CD4-positive, CD25-positive, alpha-beta regulatory T cell (primary cell): ENCODE measurements around the gene PTTG1. TPM values are rescaled to one million over a fixed set of nuclear protein-coding genes. Genes with fewer than 3 reads are reported as not detected.
A peak's percentile ranks its signal among the peaks of the same experiment; 100 is the strongest.

Source experiments
- ATAC-seq, 2 donors: fragments of 150-1000 bp; cut with Tn5 transposase; one replicate each; pipeline ENCODE4 v1.10.0; 2021; ENCODE audit warnings: low read depth in 2 of 2, moderate number of reproducible peaks in 2 of 2, moderate library complexity in 1 of 2
- DNase-seq, 3 donors: peaks; one replicate each; pipeline versions ENCODE4 v3.0.0 to v3.0.0-alpha.2; 2012 to 2022; ENCODE audit warnings: mixed read lengths in 1 of 3
- H3K27ac ChIP-seq: one replicate; pipeline ENCODE4 v1.7.0; 2013; ENCODE audit warnings: mild to moderate bottlenecking, low read length; ENCODE audit not compliant: insufficient read depth, poor library complexity, severe bottlenecking
- H3K27me3 ChIP-seq: one replicate; pipeline ENCODE4 v1.7.0; 2013; ENCODE audit warnings: low read length; ENCODE audit not compliant: control insufficient read depth, insufficient read depth
- H3K36me3 ChIP-seq: one replicate; pipeline ENCODE4 v1.7.0; 2013; ENCODE audit warnings: mild to moderate bottlenecking, low read length, moderate library complexity; ENCODE audit not compliant: control insufficient read depth, insufficient read depth
- H3K4me1 ChIP-seq: 2 replicates; pipeline ENCODE4 v1.7.0; 2013; ENCODE audit warnings: mild to moderate bottlenecking, low read length; ENCODE audit not compliant: insufficient read depth, control insufficient read depth, poor library complexity, severe bottlenecking
- H3K4me3 ChIP-seq: one replicate; pipeline ENCODE4 v1.7.0; 2013; ENCODE audit warnings: low read depth, mild to moderate bottlenecking, low read length, moderate library complexity
- H3K9me3 ChIP-seq, 2 experiments: 1 replicate in 1 of 2; 2 replicates in 1 of 2; pipeline ENCODE4 v1.7.0; 2013; ENCODE audit warnings: low read length in 2 of 2, mild to moderate bottlenecking in 1 of 2, moderate library complexity in 1 of 2; ENCODE audit not compliant: control insufficient read depth in 2 of 2
- H3K27ac Mint-ChIP-seq, 3 donors: one replicate each; pipeline ENCODE4 v1.8.0; 2020 to 2022; ENCODE audit warnings: mild to moderate bottlenecking in 3 of 3, mixed read lengths in 3 of 3, moderate library complexity in 2 of 3
- H3K27me3 Mint-ChIP-seq: one replicate; pipeline ENCODE4 v1.8.0; 2022; ENCODE audit warnings: mild to moderate bottlenecking, mixed read lengths
- H3K36me3 Mint-ChIP-seq: one replicate; pipeline ENCODE4 v1.8.0; 2020; ENCODE audit warnings: mixed read lengths
- H3K4me1 Mint-ChIP-seq, 4 donors: one replicate each; pipeline ENCODE4 v1.8.0; 2020 to 2022; ENCODE audit warnings: mixed read lengths in 4 of 4, mild to moderate bottlenecking in 1 of 4
- H3K4me3 Mint-ChIP-seq, 4 donors: one replicate each; pipeline ENCODE4 v1.8.0; 2020 to 2022; ENCODE audit warnings: mild to moderate bottlenecking in 4 of 4, mixed read lengths in 4 of 4, moderate library complexity in 3 of 4
- H3K9me3 Mint-ChIP-seq, 7 donors: one replicate each; pipeline ENCODE4 v1.8.0; 2020 to 2022; ENCODE audit warnings: mixed read lengths in 7 of 7, mild to moderate bottlenecking in 3 of 7, moderate library complexity in 2 of 7
- polyA plus RNA-seq, 4 donors: library from polyadenylated mRNA; unstranded; fragments of 300-500 nt; fragmentation: Illumina TruSeq; gene quantifications; one replicate each; pipeline ENCODE4 v1.2.3, GENCODE V29; 2021
- total RNA-seq: library from RNA; stranded (reverse); gene quantifications from one replicate; pipeline ENCODE4 v1.2.3, GENCODE V29; 2022

Gene PTTG1
- total and polyA plus RNA-seq, 5 donors from 2014 or later, result 44.5 to 148 (median 100) TPM

DNA sequence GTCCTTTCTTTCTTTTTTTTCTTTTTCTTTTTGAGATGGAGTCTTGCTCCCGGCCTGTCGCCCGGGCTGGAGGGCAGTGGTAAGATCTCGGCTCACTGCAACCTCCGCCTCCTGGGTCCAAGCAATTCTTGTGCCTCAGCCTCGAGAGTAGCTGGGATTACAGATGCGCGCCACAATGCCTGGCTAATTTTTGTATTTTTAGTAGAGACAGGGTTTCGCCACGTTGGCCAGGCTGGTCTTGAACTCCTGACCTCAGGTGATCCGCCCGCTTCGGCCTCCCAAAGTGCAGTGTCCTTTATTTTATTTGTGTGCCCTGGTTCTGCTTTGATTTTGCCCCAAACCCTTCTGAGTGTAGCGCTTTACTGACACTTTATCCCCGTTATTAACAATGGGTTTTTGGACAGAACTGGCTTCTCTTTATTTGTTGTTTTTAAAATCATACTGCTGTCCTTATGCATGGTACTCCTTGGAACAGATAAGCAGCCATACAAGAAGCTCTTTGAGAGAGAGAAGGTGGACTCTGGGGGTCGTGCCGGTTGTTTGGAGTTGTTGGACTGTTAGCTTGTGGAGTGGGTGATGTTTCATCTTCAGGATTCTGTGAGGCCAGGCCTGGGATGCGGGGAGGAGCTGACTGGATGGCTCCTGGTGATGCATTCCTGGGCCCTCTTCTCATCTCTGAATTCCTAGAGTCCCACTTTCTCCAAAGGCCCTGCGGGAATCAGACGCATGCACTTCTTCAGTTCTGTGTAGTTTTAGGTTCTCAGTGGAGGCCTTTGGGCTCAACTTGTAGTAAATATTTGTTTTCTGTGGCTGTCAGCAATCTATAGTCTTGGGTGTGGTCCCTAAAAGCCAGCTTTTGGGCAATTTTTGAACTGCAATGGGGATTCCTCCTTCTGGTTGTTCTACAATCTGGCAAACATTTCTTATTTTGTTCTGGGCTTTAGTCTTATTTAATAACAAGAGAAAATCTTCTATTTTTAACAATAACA lies 47.8 kb downstream of the PTTG1 start:
- Mint-ChIP-seq H3K36me3 (peaks cover 17% of the 10 kb centered on the region), H3K27me3 (no peaks in the 10 kb centered on the region), H3K4me3 (peak overlapping the region; percentile 100), H3K27ac (peak overlapping the region; percentile 99 to 100 (median 99)), H3K4me1 (peaks cover 29 to 74% (median 49%) of the 10 kb centered on the region in 4 donors), H3K9me3 (no peaks in the 10 kb centered on the region)
- Histone ChIP-seq H3K27ac (peak overlapping the region; percentile 95), H3K36me3 (peaks cover 4% of the 10 kb centered on the region), H3K4me3 (peak overlapping the region; percentile 99), H3K4me1 (peaks cover 73% of the 10 kb centered on the region), H3K9me3 (no peaks in the 10 kb centered on the region), H3K27me3 (no peaks in the 10 kb centered on the region)
- ATAC-seq (no peak), DNase-seq (peak in 1 of 3 donors; percentile 67)

- H3K4me1 ChIP-seq, result peaks cover 75% of the 10 kb centered on the region
- Mint-ChIP-seq H3K27me3 (no peaks in the 10 kb centered on the region), H3K27ac (peak overlapping the region; percentile 99 to 100 (median 99)), H3K4me1 (peaks cover 24 to 73% (median 50%) of the 10 kb centered on the region in 4 donors), H3K9me3 (no peaks in the 10 kb centered on the region), H3K4me3 (peak overlapping the region; percentile 100), H3K36me3 (peaks cover 20% of the 10 kb centered on the region)
- peak overlapping the region; percentile 99 for H3K4me3 ChIP-seq
- H3K36me3 ChIP-seq, result peaks cover 4% of the 10 kb centered on the region
- ATAC-seq (peak; percentile 21 to 26), DNase-seq (peak in 2 of 3 donors; percentile 40 to 74)
- H3K27me3 ChIP-seq, result no peaks in the 10 kb centered on the region
- H3K27ac ChIP-seq, result peak overlapping the region; percentile 95
- H3K9me3 ChIP-seq, result no peaks in the 10 kb centered on the region
These were observed 49.0 kb downstream of the PTTG1 start for GRCh38 chr5:160470437-160471361.

GRCh38 chr5:160471761-160472160 lies 50.1 kb downstream of the PTTG1 start:
- DNase-seq (peak in 1 of 3 donors; percentile 61), ATAC-seq (no peak)
- peak overlapping the region; percentile 95 for H3K27ac ChIP-seq
- H3K9me3 Mint-ChIP-seq, result no peaks in the 10 kb centered on the region
- no peaks in the 10 kb centered on the region for H3K27me3 ChIP-seq
- no peaks in the 10 kb centered on the region for H3K27me3 Mint-ChIP-seq
- H3K36me3 Mint-ChIP-seq, result peaks cover 25% of the 10 kb centered on the region
- H3K4me3 ChIP-seq, result peak overlapping the region; percentile 99
- peaks cover 4% of the 10 kb centered on the region for H3K36me3 ChIP-seq
- no peaks in the 10 kb centered on the region for H3K9me3 ChIP-seq
- peaks cover 75% of the 10 kb centered on the region for H3K4me1 ChIP-seq
- peak overlapping the region; percentile 99 to 100 (median 99) for H3K27ac Mint-ChIP-seq
- peak overlapping the region; percentile 100 for H3K4me3 Mint-ChIP-seq
- H3K4me1 Mint-ChIP-seq, result peaks cover 25 to 72% (median 51%) of the 10 kb centered on the region in 4 donors

DNA sequence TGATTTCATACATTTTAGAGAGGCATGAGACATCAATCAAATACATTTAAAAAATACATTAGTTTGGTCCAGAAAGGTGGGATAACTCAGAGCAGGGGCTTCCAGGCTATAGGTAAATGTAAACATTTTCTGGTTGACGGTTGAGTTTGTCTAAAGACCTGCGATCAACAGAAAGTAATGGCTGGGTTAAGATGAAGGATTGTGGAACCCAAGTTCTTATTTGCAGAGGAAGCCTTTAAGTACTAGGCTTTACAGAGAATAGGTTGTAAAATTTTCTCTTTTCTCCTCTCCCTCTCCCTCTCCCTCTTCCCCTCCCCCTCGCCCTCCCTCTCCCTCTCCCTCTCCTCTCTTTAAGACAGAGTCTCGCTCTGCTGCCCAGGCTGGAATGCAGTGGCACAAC lies 50.8 kb downstream of the PTTG1 start:
- peak overlapping the region; percentile 99 to 100 (median 99) for H3K27ac Mint-ChIP-seq
- no peaks in the 10 kb centered on the region for H3K9me3 Mint-ChIP-seq
- H3K36me3 Mint-ChIP-seq, result peaks cover 32% of the 10 kb centered on the region
- peak overlapping the region; percentile 100 for H3K4me3 Mint-ChIP-seq
- ATAC-seq (no peak), DNase-seq (no peak)
- Histone ChIP-seq H3K36me3 (peaks cover 4% of the 10 kb centered on the region), H3K4me1 (peaks cover 75% of the 10 kb centered on the region), H3K27ac (peak overlapping the region; percentile 95), H3K9me3 (no peaks in the 10 kb centered on the region), H3K4me3 (peak overlapping the region; percentile 99), H3K27me3 (no peaks in the 10 kb centered on the region)
- H3K27me3 Mint-ChIP-seq, result no peaks in the 10 kb centered on the region
- H3K4me1 Mint-ChIP-seq, result peaks cover 32 to 72% (median 51%) of the 10 kb centered on the region in 4 donors

DNA sequence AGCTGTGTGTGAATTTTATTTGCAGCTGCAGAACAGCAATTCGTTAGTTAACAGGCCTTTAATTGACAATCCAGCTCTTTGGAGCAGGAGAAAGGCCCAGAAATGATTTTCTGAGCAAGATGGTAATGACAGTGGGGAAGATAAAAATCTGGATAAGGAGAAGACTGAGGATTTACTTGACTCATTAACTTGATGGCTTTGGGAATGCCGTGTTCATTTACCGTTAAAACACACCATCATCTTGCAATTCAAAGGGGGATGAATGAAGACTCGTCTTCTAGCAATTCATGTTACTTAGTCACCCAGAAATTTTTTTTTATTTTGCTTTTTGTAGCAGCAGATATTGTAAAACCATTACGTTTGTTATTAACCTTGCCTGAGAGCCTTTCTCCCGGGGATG lies 52.0 kb downstream of the PTTG1 start:
- peaks cover 39 to 72% (median 60%) of the 10 kb centered on the region in 4 donors for H3K4me1 Mint-ChIP-seq
- H3K9me3 ChIP-seq, result no peaks in the 10 kb centered on the region
- H3K27ac ChIP-seq, result peak overlapping the region; percentile 95
- no peaks in the 10 kb centered on the region for H3K27me3 Mint-ChIP-seq
- peak overlapping the region; percentile 99 to 100 (median 99) for H3K27ac Mint-ChIP-seq
- ATAC-seq (no peak), DNase-seq (no peak)
- H3K4me3 ChIP-seq, result peak overlapping the region; percentile 99
- peaks cover 83% of the 10 kb centered on the region for H3K4me1 ChIP-seq
- no peaks in the 10 kb centered on the region for H3K27me3 ChIP-seq
- peak overlapping the region; percentile 100 for H3K4me3 Mint-ChIP-seq
- peaks cover 4% of the 10 kb centered on the region for H3K36me3 ChIP-seq
- H3K36me3 Mint-ChIP-seq, result peaks cover 43% of the 10 kb centered on the region
- H3K9me3 Mint-ChIP-seq, result no peaks in the 10 kb centered on the region

DNA sequence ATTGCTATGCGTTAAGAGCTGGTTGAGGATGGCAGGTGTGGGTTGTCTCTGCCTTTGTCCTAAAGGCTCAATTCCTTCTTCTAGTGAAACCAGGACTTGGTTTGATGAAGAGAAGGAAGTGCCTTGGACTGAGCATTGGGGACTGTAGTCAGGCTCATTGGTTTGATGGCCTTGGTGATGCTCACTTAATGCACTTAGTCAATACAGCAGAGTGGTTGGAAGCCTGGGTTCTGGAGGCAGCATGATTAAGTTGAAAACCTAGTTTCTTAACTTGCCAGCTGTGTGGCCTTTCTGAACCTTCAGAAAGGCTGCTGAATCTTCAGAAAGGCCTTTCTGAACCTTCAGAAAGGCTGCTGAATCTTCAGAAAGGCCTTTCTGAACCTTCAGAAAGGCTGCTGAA lies 52.4 kb downstream of the PTTG1 start:
- H3K9me3 Mint-ChIP-seq, result no peaks in the 10 kb centered on the region
- DNase-seq (no peak), ATAC-seq (no peak)
- Histone ChIP-seq H3K4me3 (peak overlapping the region; percentile 99), H3K4me1 (peaks cover 87% of the 10 kb centered on the region), H3K36me3 (peaks cover 4% of the 10 kb centered on the region), H3K27me3 (no peaks in the 10 kb centered on the region), H3K27ac (peak overlapping the region; percentile 95), H3K9me3 (no peaks in the 10 kb centered on the region)
- peak overlapping the region; percentile 99 to 100 (median 99) for H3K27ac Mint-ChIP-seq
- H3K27me3 Mint-ChIP-seq, result no peaks in the 10 kb centered on the region
- H3K4me3 Mint-ChIP-seq, result peak overlapping the region; percentile 100
- H3K4me1 Mint-ChIP-seq, result peaks cover 39 to 76% (median 60%) of the 10 kb centered on the region in 4 donors
- H3K36me3 Mint-ChIP-seq, result peaks cover 45% of the 10 kb centered on the region

DNA sequence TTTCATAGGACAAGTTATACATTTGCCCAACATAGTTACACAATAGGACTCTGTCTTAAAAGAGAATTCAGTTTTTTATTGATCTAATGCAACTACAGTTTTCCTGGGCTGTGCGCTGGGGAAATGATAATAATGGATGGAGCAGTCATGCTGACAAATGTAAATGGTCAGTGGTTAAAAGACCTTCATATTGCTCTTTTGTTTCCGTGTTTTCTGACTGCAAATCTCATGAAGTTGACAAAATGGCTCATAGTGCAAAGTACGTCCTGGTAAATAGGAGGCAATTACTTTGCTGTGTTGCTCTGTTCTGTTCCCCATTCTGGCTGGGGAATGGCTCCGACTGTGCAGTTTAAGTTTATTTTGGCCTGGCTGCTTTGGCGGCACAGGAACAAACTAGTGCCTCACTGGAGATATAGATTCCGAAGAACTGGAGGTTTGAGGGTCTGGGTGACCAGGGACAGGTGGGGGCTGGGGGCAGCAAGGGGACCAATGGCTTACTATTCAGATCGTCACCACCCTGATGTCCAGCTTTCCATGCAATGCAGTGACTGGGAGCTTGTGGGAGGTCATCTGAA lies 54.3 kb downstream of the PTTG1 start:
- H3K4me3 Mint-ChIP-seq, result peak overlapping the region; percentile 86 to 100 (median 96)
- Histone ChIP-seq H3K27me3 (no peaks in the 10 kb centered on the region), H3K4me3 (peak overlapping the region; percentile 99), H3K4me1 (peaks cover 95% of the 10 kb centered on the region), H3K36me3 (peaks cover 4% of the 10 kb centered on the region), H3K27ac (peak overlapping the region; percentile 95), H3K9me3 (no peaks in the 10 kb centered on the region)
- H3K27ac Mint-ChIP-seq, result peak overlapping the region; percentile 99 to 100 (median 99)
- no peaks in the 10 kb centered on the region for H3K9me3 Mint-ChIP-seq
- H3K4me1 Mint-ChIP-seq, result peaks cover 50 to 91% (median 64%) of the 10 kb centered on the region in 4 donors
- no peak for DNase-seq
- H3K27me3 Mint-ChIP-seq, result no peaks in the 10 kb centered on the region
- peaks cover 43% of the 10 kb centered on the region for H3K36me3 Mint-ChIP-seq
- ATAC-seq, result no peak
